Hematopoietic multipotent progenitor cell treated with erythropoietin and hydrocortisone succinate and interleukin-3 and kit ligand, for 8 days (in vitro differentiated cells): ENCODE results near the gene PDIA6.

Source experiments
- DNase-seq: peaks from one replicate; pipeline ENCODE4 v3.0.0-alpha.2; 2015

The PDIA6 gene

GRCh38 chr2:10760794-10761504 is 51.6 kb downstream of the PDIA6 start:
- no peak for DNase-seq

DNA sequence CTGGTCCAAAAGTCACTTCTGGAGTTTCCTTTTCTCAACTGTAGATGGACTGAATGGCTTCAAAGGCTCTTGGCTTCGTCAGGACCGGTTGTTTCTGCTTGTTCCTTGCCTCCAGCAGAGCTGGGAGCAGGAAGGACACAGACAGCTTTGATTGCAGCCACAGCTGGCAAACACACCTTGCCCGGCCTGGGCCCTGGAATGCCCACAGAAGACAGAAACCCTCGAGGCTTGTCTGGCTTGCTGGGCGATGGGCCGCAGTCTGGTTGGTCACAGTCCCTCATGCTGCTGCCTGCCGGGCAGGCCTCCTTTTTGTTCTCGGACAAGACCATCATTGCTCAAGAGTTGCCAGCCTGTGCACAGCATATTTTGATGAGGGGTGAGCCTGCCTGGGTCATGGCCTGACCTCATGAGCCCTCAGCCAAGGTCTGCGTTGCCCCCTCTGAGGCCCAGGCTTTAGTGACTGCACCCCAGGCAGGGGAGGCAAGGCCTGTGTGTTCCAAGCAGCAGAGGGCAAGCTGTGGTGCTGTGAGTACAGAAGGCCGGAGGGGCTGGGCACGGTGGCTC is 53.4 kb downstream of the PDIA6 start:
- no peak for DNase-seq

- no peak for DNase-seq
These were observed 54.7 kb downstream of the PDIA6 start for GRCh38 chr2:10757814-10758286.

- DNase-seq = no peak
These were observed 57.0 kb downstream of the PDIA6 start for GRCh38 chr2:10755621-10756020.

- DNase-seq = no peak
These were observed 58.7 kb downstream of the PDIA6 start for GRCh38 chr2:10753876-10754275.

DNA sequence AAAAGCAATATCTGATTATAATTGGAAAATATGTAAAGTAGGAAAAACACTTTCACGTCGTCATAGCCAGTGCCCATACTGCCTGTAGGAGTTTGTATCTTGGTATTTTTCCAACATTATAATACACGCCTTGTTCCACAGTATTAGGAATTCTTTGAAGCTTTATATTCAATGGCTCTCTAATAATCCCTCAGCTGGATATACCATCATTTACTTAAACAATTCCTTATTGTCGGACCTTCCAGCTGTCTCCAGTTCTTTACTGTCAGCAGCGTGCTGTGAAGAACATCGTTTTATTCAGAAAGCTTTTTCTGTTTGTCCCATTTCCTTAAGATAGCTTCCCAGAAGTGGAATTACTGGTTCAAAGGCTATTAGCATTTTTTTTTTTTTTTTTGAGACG is 59.4 kb downstream of the PDIA6 start:
- DNase-seq = no peak

GRCh38 chr2:10752236-10752635 is 60.3 kb downstream of the PDIA6 start:
- DNase-seq = no peak

GRCh38 chr2:10750610-10751009 is 62.0 kb downstream of the PDIA6 start:
- DNase-seq = no peak

GRCh38 chr2:10742666-10743065 is 69.9 kb downstream of the PDIA6 start:
- no peak for DNase-seq

DNA sequence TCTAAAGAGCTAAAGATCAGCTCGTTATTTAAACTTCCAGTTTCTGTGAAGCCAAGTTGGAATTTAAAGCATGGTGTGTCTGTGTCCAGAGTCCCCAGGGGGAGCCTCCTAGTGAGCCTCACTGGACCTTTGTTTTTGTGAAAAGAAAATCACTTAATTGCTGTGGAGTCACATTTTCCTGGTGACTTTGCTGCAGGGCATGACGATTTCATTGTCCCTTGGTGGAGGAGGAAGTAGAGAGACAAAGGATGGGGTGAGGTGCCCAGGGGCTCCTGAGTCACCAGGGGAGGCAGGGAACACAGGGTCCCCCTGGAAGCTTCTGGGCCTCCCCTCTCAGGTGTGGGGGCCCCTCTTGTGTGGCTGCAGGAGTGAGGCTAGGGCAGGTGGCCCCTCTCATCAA is 71.4 kb downstream of the PDIA6 start:
- DNase-seq = no peak

DNA sequence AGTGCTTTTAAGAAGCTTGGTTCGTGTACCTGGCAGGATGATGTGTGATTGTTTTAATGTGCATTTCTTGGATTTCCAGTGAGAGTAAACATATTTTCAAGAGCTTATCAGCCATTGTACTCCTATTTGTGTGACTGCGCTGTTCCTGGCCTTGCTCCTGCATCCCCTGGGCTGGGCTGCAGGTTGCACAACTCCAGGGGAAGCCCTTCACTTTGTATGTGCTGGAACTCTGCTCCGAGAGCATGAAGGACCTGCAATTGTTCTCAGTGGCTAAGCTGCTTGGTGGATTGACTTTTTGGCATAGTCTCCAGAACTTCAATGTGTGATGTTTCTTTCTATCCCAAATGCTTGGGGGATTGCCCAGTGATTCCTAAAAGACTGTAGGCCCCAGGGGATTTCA is 72.4 kb downstream of the PDIA6 start:
- DNase-seq = no peak

GRCh38 chr2:10738192-10738591 is 74.4 kb downstream of the PDIA6 start:
- no peak for DNase-seq

DNA sequence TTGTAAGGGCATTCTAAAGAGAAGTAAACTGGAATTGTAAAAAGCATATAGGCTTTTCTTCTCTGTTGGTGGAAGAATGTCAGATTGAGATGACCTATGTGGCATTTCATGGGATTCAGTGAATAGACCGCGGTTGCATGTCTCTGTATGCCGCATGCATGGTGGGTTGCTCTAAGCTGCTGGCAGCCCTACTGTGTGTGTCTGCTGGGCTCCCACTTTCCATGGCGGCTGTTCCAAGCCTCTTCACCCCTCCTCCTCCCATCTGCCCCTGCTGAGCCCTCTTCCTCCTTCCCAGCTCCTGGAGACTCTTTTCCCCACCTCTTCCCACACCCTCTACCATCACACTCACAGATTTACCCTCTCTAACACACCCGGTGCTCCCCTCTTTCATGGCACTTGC is 78.6 kb downstream of the PDIA6 start:
- DNase-seq = no peak

- DNase-seq = no peak
These were observed 79.0 kb downstream of the PDIA6 start for GRCh38 chr2:10733566-10733925.
